Activated CD8-positive, alpha-beta T cell treated with anti-CD3 and anti-CD28 coated beads for 36 hours (primary cell): ENCODE data around the gene FOSB. TPM values are rescaled to one million over a fixed set of nuclear protein-coding genes. Genes with fewer than 3 reads are reported as not detected.

Experiments
- ATAC-seq: fragments of 200-7000 bp; cut with Tn5 transposase; one replicate; pipeline ENCODE4 v1.10.0; 2021; ENCODE audit warnings: mild to moderate bottlenecking, moderate library complexity
- CTCF ChIA-PET: fragments of 350-600 bp; sonication (Branson Sonifier 250); formaldehyde crosslinking; loops from one replicate; lab custom pipeline; 2021; ENCODE audit warnings: antibody characterized with exemption; lab: Charles Lee
- POLR2A ChIA-PET: fragments of 350-600 bp; sonication (Branson Sonifier 250); formaldehyde crosslinking; loops from one replicate; lab custom pipeline; 2021; ENCODE audit warnings: antibody characterized with exemption; lab: Charles Lee
- DNase-seq: peaks from one replicate; pipeline ENCODE4 v3.0.0-alpha.2; 2020
- H3K27ac Mint-ChIP-seq: one replicate; pipeline ENCODE4 v1.8.0; 2021; ENCODE audit warnings: mild to moderate bottlenecking, mixed read lengths
- H3K27me3 Mint-ChIP-seq: one replicate; pipeline ENCODE4 v1.8.0; 2021; ENCODE audit warnings: mixed read lengths
- H3K36me3 Mint-ChIP-seq: one replicate; pipeline ENCODE4 v1.8.0; 2021; ENCODE audit warnings: low read depth, mixed read lengths
- H3K4me1 Mint-ChIP-seq: one replicate; pipeline ENCODE4 v1.8.0; 2021; ENCODE audit warnings: low read depth, mixed read lengths
- H3K4me3 Mint-ChIP-seq: one replicate; pipeline ENCODE4 v1.8.0; 2021; ENCODE audit warnings: mild to moderate bottlenecking, moderate library complexity, mixed read lengths
- H3K9me3 Mint-ChIP-seq: one replicate; pipeline ENCODE4 v1.8.0; 2021; ENCODE audit warnings: mixed read lengths
- intact Hi-C: fragments of 100-400 bp; cut with micrococcal nuclease; formaldehyde crosslinking; loops from one replicate; pipeline ENCODE4 v1.10.0; 2022
- total RNA-seq, 2 experiments: library from RNA; stranded (reverse); gene quantifications; one replicate each; pipeline ENCODE4 v1.2.3, GENCODE V29; 2021
- TF ChIP-seq, protein P1 (sequence below): fragments of 200-600 bp; IDR thresholded peaks from one replicate; pipeline ENCODE4 v1.8.0; 2022; ENCODE audit warnings: antibody characterized with exemption, mild to moderate bottlenecking

Gene FOSB
- total RNA-seq, 2 experiments from 2014 or later: 70.0 to 71.2 TPM

DNA sequence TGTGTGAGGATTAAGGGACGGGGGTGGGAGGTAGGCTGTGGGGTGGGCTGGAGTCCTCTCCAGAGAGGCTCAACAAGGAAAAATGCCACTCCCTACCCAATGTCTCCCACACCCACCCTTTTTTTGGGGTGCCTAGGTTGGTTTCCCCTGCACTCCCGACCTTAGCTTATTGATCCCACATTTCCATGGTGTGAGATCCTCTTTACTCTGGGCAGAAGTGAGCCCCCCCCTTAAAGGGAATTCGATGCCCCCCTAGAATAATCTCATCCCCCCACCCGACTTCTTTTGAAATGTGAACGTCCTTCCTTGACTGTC, 5.5 kb downstream of the FOSB start:
- no peak for DNase-seq
- no peak overlapping the region for H3K27ac Mint-ChIP-seq
- peaks cover 6% of the 10 kb centered on the region for H3K27me3 Mint-ChIP-seq

DNA sequence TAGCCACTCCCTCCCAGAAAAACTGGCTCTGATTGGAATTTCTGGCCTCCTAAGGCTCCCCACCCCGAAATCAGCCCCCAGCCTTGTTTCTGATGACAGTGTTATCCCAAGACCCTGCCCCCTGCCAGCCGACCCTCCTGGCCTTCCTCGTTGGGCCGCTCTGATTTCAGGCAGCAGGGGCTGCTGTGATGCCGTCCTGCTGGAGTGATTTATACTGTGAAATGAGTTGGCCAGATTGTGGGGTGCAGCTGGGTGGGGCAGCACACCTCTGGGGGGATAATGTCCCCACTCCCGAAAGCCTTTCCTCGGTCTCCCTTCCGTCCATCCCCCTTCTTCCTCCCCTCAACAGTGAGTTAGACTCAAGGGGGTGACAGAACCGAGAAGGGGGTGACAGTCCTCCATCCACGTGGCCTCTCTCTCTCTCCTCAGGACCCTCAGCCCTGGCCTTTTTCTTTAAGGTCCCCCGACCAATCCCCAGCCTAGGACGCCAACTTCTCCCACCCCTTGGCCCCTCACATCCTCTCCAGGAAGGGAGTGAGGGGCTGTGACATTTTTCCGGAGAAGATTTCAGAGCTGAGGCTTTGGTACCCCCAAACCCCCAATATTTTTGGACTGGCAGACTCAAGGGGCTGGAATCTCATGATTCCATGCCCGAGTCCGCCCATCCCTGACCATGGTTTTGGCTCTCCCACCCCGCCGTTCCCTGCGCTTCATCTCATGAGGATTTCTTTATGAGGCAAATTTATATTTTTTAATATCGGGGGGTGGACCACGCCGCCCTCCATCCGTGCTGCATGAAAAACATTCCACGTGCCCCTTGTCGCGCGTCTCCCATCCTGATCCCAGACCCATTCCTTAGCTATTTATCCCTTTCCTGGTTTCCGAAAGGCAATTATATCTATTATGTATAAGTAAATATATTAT, 6.1 kb downstream of the FOSB start:
- no peaks in the 10 kb centered on the region for H3K9me3 Mint-ChIP-seq
- no peak for ATAC-seq

More for the DNA sequence above, 5.5 kb downstream of the FOSB start:
- no peak for ATAC-seq
- Mint-ChIP-seq H3K4me1 (peaks cover 36% of the 10 kb centered on the region), H3K4me3 (no peak overlapping the region), H3K36me3 (peaks cover 17% of the 10 kb centered on the region), H3K9me3 (no peaks in the 10 kb centered on the region)
- ChIA-PET POLR2A (no interaction called here), CTCF (interaction anchor here (0.7 to 5.3 kb wide), 3 partner anchors 12 to 77 kb away, joined by 3 to 30 read pairs (median 13); no protein-coding TSS in a partner anchor)
- intact Hi-C loops: loop anchor here (10.0 kb wide), 1 partner anchor 49 kb away; the partner anchor contains the start of gene ERCC1
- TF ChIP-seq, protein P1, sequence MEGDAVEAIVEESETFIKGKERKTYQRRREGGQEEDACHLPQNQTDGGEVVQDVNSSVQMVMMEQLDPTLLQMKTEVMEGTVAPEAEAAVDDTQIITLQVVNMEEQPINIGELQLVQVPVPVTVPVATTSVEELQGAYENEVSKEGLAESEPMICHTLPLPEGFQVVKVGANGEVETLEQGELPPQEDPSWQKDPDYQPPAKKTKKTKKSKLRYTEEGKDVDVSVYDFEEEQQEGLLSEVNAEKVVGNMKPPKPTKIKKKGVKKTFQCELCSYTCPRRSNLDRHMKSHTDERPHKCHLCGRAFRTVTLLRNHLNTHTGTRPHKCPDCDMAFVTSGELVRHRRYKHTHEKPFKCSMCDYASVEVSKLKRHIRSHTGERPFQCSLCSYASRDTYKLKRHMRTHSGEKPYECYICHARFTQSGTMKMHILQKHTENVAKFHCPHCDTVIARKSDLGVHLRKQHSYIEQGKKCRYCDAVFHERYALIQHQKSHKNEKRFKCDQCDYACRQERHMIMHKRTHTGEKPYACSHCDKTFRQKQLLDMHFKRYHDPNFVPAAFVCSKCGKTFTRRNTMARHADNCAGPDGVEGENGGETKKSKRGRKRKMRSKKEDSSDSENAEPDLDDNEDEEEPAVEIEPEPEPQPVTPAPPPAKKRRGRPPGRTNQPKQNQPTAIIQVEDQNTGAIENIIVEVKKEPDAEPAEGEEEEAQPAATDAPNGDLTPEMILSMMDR: no peak

DNA sequence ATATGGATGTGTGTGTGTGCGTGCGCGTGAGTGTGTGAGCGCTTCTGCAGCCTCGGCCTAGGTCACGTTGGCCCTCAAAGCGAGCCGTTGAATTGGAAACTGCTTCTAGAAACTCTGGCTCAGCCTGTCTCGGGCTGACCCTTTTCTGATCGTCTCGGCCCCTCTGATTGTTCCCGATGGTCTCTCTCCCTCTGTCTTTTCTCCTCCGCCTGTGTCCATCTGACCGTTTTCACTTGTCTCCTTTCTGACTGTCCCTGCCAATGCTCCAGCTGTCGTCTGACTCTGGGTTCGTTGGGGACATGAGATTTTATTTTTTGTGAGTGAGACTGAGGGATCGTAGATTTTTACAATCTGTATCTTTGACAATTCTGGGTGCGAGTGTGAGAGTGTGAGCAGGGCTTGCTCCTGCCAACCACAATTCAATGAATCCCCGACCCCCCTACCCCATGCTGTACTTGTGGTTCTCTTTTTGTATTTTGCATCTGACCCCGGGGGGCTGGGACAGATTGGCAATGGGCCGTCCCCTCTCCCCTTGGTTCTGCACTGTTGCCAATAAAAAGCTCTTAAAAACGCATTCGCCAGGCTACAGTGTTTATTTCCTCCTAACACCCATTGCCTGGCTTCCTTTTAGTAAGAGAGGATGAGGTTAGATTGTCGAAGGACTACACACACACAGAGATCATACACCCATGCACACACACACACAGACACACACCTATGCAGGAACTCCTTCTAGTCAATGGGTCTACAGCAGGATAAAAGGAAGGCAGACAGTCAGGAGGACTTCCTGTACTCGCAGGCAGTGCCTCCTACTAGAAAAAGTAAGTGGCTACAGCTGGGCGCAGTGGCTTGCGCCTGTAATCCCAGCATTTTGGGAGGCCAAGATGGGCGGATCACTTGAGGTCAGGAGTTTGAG, 7.1 kb downstream of the FOSB start:
- TF ChIP-seq, protein P1: no peak
- ChIA-PET CTCF (interaction anchor here (1.0 to 5.3 kb wide), 3 partner anchors 11 to 83 kb away, joined by 3 to 30 read pairs (median 15); no protein-coding TSS in a partner anchor), POLR2A (interaction anchor here (0.6 to 1.4 kb wide), 3 partner anchors 25 to 372 kb away, joined by 3 to 4 read pairs (median 3); no protein-coding TSS in a partner anchor)
- Mint-ChIP-seq H3K9me3 (no peaks in the 10 kb centered on the region), H3K27ac (no peak overlapping the region), H3K4me1 (peaks cover 36% of the 10 kb centered on the region), H3K36me3 (peaks cover 17% of the 10 kb centered on the region), H3K4me3 (no peak overlapping the region), H3K27me3 (peaks cover 6% of the 10 kb centered on the region)
- no peak for DNase-seq
- intact Hi-C loops: loop anchor here (10.0 kb wide), 1 partner anchor 50 kb away; the partner anchor contains the start of gene ERCC1
- no peak for ATAC-seq

More for the DNA sequence above, 6.1 kb downstream of the FOSB start:
- intact Hi-C loops: loop anchor here (10.0 kb wide), 1 partner anchor 49 kb away; the partner anchor contains the start of gene ERCC1
- TF ChIP-seq, protein P1: no peak
- ChIA-PET POLR2A (no interaction called here), CTCF (interaction anchor here (0.7 to 5.3 kb wide), 5 partner anchors 11 to 84 kb away, joined by 3 to 30 read pairs (median 13); no protein-coding TSS in a partner anchor)
- no peak for DNase-seq
- peaks cover 6% of the 10 kb centered on the region for H3K27me3 Mint-ChIP-seq
- peaks cover 35% of the 10 kb centered on the region for H3K4me1 Mint-ChIP-seq
- no peak overlapping the region for H3K27ac Mint-ChIP-seq
- H3K4me3 Mint-ChIP-seq: no peak overlapping the region
- H3K36me3 Mint-ChIP-seq: peaks cover 17% of the 10 kb centered on the region

DNA sequence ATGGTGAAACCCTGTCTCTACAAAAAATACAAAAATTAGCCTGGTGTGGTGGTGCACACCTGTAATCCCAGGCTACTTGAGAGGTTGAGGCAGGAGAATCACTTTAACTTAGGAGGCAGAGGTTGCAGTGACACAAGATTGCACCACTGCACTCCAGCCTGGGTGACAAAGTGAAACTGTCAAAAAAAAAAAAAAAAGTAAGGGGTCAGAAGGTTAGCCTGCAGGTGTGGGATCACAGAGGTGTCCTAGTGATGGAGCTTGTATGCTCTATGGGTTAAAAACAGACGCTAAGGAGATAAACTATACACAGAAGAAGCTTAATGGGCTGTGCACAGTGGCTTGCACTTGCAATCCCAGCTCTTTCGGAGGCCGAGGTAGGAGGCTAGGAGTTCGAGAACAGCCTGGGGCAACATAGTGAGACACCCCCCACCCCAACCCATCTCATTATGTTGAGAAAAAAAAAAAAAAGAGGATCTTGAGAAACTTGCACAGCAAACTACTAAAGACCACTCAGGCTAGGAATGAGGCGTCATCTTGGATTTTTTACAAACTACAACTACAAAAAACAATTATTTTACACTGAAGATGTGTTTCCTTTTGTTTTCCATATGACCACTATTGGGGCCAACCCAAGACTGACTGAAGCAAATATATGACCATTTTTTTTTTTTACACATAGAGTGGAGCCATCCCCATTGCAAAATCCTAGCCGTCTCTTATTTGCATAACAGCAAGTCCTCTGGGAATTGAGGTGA, 7.9 kb downstream of the FOSB start:
- Mint-ChIP-seq H3K4me3 (no peak overlapping the region), H3K27ac (no peak overlapping the region), H3K27me3 (peaks cover 6% of the 10 kb centered on the region), H3K4me1 (peaks cover 28% of the 10 kb centered on the region), H3K36me3 (peaks cover 13% of the 10 kb centered on the region), H3K9me3 (no peaks in the 10 kb centered on the region)
- ATAC-seq: no peak
- intact Hi-C loops: loop anchor here (10.0 kb wide), 1 partner anchor 51 kb away; the partner anchor contains the start of gene ERCC1
- TF ChIP-seq, protein P1: no peak
- DNase-seq: no peak
- CTCF ChIA-PET: interaction anchor here (3.5 to 6.4 kb wide), 4 partner anchors 10 to 36 kb away, joined by 15 to 270 read pairs (median 51); no protein-coding TSS in a partner anchor
- POLR2A ChIA-PET: interaction anchor here (0.6 to 1.4 kb wide), 3 partner anchors 26 to 1709 kb away, joined by 3 to 4 read pairs (median 3); no protein-coding TSS in a partner anchor
